Left forelimb (tissue), 1 donor: ENCODE data around the gene PROM2.
A peak's percentile ranks its signal among the peaks of the same experiment; 100 is the strongest.
"Not testable (repeated sequence)": the region's sequence is repeated elsewhere in the genome, so short reads cannot be mapped to it uniquely, and the experiment has no call there.

Source experiments
- DNase-seq: peaks from one replicate; pipeline ENCODE4 v3.0.0-alpha.2; 2018; ENCODE audit warnings: low spot score

PROM2 gene, protein sequence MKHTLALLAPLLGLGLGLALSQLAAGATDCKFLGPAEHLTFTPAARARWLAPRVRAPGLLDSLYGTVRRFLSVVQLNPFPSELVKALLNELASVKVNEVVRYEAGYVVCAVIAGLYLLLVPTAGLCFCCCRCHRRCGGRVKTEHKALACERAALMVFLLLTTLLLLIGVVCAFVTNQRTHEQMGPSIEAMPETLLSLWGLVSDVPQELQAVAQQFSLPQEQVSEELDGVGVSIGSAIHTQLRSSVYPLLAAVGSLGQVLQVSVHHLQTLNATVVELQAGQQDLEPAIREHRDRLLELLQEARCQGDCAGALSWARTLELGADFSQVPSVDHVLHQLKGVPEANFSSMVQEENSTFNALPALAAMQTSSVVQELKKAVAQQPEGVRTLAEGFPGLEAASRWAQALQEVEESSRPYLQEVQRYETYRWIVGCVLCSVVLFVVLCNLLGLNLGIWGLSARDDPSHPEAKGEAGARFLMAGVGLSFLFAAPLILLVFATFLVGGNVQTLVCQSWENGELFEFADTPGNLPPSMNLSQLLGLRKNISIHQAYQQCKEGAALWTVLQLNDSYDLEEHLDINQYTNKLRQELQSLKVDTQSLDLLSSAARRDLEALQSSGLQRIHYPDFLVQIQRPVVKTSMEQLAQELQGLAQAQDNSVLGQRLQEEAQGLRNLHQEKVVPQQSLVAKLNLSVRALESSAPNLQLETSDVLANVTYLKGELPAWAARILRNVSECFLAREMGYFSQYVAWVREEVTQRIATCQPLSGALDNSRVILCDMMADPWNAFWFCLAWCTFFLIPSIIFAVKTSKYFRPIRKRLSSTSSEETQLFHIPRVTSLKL

DNA sequence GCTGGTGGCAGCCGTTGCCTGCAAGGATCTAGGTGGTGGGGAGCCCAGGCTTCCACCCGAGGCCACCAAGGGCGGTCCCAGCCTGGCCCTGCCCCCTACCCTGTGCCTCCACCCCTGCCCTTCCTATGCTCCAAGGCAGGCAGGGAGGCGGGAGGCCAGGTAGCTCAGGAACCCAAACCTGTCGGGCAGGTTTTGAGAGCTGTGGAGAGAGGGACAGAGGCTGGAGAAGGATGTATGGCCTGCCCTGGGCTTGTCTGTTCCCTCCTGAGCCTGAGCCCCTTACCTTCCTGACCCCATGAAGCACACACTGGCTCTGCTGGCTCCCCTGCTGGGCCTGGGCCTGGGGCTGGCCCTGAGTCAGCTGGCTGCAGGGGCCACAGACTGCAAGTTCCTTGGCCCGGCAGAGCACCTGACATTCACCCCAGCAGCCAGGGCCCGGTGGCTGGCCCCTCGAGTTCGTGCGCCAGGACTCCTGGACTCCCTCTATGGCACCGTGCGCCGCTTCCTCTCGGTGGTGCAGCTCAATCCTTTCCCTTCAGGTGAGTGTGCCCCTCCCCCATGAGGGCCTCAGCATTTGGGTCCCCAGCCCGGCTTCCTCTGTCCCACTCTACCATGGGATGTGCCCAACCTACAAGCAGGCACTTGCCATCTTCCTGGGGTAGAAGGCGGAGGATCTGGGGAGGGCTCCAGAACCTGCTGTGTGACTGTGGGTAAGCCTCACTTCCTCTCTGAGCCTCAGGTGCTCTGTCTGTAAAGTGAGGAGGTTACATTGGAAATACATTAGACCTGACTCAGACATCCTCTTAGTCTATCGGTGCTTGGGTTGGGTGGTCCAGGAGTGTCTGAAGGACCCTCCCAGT lies at the start of gene PROM2:
PROM2 (plus strand) TSS at position 159 of the 860 bp plus-strand sequence; CDS start at position 296, 137 bp downstream.
- no peak for DNase-seq

DNA sequence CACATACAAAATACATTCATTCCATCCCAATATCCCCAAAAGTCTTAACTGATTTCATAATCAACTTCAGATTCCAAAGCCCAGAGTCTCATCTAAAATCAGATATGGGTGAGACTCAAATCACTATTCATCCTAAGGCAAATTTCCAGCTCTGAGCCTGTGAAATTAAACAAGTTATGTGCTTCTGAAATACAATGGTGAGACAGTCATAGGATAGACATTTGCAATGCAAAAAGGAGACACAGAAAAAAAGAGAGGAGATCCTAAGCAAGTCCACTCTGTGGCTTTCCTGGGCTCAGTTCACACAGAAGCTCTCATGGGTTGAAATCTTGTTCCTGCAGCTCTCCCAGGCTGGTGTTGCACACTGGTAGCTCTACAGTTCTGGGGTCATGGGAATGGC lies 48.6 kb upstream of the PROM2 start:
- no peak for DNase-seq

DNA sequence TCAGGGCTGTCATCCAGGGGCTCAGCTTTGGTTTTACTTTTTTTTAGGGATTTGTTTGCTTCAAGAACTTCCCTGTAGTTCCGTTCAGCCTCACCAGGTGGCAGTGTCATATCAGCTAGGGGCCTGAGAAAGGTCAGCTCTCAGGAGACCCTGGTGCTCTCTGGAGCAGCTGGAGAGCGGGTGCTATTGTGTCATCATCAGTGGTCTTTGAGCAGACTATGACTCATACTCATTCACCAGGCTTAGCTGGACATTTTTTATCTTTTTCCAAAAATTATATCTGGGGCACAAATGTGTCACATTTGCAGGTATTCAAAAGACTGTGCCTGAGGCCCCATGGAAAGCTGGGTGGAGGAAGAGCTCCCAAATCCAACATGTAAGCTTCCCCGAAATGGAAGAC lies 42.5 kb upstream of the PROM2 start:
- peak; percentile 63 for DNase-seq

DNA sequence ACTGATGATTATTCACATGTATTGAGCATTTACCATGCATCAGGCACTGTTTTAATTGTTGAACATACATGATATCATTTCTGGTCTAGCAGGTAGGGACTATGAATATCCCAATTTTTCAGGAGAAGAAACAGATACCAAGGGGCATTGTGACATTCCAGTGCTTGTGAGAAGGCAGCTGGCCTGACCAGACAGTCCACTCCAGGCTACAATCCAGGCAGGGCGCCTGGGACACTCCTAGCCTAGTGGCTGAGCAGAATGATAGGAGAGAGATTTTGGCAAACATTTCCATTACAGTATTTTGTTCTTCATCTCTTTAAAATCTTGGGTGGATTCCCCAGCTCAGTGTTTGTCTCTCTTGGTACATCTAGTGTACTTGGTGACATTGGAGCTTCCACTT lies 42.0 kb upstream of the PROM2 start:
- DNase-seq, result no peak

DNA sequence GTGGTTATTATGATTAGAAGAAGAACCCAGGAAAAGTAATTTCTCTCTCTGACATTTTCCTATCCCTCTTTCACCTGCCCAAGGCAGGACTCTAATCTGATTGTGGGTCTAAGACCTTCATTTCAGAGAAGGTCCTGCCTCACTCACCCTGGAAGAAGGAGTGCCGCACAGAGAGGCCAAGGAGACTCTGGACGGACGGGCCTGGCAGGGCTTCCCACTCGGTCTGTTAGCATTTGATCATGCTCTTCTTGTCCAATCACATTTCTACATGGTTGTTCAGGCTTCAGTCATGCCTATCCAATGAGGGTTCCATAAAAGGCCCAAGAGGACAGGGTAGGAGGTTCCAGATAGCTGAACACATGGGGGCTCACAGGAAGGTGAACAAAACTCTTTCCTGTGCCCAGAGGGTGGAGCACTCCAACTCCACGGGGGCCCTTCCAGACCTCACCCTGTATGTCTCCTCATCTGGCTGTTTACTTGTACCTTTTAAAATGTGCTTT lies 39.9 kb upstream of the PROM2 start:
- DNase-seq, result no peak

DNA sequence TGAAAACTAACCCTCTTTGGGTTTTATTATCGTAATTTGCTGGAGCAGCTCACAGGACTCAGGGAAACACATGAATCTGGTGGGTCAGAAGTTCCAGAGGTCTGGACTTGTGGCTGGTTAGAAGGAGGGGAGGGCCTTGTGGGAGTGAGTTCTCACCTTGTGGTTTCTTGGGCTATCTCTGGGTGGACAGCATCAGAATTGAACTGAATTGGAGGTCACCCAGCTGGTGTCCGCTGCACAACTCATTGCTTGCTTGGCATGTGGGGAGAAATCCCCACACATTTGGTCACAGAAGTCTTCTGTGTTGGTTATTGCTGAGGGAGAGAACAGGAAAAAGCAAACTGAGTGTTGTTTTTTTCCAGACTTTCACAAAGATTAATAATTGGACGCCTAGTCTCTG lies 39.4 kb upstream of the PROM2 start:
- no peak for DNase-seq

DNA sequence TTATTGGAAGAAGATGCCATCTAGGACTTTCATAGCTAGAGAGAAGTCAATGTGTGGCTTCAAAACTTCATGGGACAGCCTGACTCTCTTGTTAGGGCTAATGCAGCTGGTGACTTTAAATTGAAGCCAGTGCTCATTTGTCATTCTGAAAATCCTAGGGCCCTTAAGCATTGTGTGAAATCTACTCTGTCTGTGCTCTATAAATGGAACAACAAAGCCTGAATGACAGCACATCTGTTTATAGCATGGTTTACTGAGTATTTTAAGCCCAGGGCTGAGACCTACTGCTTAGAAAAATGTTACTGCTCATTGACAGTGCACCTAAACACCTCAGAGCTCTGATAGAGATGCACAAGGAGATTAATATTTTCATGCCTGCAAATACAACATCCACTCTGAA lies 36.1 kb upstream of the PROM2 start:
- no peak for DNase-seq

DNA sequence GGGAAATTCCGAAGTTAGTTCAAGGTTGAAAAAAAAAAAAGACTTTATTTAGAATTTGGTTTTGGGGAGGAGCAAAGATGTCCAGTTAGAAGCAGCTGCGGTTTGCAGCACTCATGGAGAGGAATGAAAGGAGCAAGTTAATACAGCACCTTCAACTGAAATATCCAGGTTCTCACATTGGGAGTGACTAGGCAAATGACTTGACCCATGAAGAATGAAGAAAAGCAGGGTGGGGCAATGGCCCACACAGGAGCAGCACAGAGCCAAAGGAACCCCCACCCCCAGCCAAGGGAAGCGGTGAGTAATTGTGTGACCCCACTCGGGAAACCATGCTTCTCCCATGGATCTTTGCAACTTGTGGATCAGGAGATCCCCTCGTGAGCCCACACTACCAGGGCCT lies 34.2 kb upstream of the PROM2 start:
- DNase-seq, result no peak

DNA sequence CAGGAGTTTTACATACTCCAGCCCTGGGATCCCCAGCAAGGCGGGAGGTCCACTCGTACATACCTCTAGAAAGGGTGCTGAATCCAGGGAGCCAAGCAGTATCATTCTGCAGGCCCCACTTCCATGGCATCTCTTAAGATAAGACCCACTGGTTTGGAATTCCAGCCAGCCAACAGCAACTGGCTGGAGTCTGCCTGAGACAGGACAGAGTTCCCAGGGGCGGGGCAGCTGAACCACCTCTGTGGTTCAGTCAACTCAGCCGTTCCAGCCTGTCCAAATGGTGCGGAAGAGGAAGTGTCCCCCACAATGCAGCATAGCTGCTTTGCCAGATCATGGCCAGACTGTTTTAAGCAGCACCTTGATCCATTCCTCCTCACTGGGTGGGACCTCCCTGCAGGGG lies 33.7 kb upstream of the PROM2 start:
- DNase-seq, result no peak

DNA sequence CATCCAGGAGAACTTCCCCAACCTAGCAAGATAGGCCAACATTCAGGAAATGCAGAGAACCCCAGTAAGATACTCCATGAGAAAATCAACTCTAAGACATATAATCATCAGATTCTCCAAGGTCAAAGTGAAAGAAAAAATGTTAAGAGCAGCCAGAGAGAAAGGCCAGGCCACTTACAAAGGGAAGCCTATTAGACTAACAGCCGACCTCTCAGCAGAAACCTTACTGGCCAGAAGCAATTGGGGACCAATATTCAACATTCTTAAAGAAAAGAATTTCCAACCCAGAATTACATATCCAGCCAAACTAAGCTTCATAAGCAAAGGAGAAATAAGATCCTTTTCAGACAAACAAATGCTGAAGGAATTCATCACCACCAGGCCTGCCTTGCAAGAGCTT lies 32.2 kb upstream of the PROM2 start:
- DNase-seq, result not testable (repeated sequence)

DNA sequence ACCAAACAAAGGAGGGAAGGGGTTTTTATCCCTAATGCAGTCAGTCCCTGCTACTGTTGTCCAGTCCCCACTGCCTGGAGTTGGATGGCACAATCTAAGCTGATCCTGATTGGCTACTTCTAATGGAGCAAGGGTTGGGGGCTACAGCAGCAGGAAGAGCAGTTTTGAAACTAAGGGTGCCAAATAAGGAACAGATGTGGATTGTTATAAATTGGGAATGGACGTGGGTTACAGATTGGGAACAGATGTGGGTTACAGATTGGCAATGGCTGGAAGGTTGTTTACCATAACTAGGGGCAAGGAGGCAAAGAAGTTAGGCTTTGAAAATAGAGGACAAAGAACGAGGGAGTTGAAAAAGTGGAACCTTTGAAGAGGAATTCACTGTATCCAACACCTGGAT lies 16.0 kb upstream of the PROM2 start:
- DNase-seq, result no peak

DNA sequence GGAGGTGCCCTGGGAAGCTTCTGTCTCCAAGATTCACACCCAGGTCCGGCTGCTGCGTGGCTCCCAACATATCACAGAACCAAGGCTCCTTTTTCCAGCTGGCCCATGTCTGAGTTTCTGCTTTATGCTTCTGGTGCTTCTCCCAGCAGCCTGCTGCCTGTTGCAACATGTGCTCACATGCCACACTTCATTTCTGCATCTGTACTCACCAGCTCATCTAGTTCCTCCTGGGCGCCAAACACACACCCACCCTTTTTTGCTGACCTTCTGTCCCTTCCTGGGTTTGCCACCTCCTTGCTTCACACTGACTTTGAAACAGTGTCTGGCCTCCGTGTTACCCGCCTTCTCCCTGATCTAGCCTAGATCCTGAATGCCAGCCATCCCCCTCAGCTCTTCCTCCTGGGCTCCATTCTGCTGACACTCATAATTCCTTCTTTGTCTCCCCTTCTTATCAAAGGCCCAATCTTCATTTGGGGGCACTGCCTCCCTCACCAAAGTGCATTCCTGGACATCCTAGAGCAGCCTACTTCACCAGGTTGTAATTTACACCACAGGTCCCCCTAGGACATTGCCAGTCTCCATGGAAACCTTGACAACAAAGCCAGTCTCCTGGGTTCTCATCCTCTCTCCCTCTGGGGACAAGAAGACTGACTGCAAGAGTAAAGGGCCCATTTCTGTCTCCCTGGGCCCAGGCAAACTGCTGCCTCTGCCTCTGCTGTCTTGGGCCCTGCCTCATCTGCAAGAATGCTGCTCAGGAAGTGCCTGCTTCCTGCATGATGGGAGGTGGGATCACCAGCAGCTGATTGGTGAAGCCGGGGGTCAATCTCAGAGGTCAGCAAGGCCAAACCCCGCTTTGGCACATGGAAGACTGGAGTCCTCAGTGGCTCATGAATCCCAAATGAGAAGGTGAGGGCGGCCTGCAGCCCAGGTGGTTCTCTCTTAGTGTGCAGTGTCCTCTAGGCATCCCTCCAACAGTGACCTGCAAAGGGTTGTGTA lies 13.9 kb upstream of the PROM2 start:
- no peak for DNase-seq

DNA sequence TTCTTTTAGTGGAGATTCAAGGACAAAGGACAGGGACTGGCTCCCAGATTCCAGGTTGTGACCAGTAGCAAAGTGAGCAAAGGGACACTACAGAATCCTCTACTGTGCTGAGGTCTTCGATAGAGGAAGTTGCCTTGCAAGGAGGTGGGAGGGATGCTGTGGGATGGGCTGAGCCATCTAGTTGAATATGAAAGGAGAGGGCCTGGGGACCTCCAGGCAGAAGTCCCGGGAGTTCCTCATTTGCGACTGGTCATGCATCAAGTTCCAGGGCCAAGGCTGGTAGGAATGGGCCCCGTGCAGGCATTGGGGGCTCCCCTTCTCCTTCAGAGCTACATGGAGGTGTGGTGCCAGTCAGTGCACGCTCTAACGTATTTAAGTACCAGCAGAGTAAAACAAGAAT lies 12.6 kb upstream of the PROM2 start:
- no peak for DNase-seq

DNA sequence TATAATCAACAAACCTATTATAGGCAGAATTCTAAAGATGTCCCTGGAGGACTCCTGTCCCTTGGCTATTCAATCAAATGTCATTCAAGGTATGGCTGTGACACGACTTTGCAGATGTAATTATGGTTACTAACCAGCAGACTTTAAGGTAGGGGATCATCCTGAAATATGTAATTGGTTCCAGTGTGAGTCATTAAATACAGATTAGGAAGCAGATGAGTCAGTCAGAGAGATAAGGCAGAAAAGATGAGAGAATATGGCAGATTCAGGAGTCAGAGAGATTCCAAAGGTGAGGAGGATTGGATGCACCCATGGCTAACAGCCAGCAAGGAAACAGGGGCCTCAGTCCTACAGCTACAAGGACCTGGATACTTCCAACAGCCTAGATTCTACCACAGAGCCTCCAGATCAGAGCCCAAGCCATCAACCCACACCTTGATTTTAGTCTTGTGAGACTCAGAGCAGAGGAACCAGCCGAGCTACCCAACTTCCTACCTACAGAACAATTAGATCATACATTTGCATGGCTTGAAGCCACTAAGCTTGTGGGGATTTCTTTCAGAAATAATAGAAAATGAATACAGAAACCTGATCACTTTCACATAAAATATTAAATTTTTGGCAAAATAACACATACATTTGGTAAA lies 11.2 kb upstream of the PROM2 start:
- no peak for DNase-seq

DNA sequence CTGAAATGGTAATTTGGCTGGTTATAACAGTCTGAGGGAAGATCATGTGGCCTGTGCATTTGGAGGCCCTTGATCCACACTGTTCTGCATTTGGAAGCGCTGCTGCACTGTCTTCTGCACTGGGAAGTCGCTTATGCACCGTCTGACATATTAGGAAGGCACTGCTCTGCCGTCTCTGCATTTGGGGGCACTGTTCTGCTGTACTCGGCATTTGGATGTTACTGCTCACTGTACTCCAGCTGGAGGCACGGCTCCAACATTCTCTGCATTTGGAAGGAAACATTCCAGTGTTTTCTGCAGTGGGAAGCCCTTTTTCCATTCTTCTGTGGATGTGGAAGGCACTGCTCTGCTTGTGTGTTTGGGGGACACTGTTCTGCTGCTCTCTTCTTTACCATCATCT lies 9.6 kb upstream of the PROM2 start:
- peak; percentile 60 for DNase-seq

DNA sequence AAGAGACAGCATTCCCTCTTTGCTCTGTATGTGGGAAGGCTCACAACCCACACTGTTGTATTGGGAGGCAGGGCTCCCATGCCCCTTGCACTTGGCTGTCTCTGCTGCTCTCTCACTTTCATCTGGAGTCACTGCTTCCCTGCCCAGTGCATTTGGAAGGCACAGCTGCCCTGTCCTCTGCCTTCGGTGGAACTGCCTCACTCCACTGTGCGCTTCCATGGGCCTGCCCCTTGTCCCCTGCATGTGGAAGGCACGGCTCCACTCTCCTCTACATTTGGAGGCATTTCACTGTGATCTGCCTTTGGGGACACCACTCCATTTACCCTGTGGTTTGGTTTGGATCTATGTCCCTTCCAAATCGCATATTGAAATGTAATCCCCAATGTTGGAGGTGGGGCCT lies 9.1 kb upstream of the PROM2 start:
- DNase-seq, result no peak

DNA sequence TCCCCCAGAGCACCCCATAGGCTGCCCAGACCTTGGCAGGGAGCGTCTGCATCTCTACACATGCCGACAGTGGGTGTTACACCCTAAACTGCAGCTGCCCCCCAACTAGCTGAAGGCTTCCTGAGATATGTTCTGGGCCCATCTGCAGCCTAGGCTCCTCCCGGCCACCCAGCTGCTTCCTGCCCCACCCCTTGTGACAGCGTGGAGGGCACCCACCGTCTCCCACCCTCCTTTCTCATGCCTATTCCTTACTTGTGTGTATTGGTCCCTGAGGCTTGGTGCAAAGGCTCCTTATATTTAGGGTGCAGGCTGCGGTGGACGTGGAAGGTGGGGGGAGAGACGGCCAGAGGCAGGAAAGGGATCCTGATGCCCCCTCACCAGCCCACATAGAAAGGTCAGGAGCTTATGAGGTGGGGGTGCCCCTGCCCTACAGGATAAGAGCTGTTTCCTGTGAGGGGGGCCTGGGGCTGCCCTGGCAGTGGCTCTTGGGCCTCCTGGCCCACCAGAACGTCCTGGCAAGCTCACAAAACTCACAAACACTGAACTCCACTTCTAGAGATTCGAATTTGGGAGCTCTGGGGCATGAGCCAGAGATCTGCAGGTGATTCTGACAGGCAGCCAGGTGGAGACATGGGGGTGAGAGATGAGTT lies 7.3 kb upstream of the PROM2 start:
- DNase-seq, result no peak

DNA sequence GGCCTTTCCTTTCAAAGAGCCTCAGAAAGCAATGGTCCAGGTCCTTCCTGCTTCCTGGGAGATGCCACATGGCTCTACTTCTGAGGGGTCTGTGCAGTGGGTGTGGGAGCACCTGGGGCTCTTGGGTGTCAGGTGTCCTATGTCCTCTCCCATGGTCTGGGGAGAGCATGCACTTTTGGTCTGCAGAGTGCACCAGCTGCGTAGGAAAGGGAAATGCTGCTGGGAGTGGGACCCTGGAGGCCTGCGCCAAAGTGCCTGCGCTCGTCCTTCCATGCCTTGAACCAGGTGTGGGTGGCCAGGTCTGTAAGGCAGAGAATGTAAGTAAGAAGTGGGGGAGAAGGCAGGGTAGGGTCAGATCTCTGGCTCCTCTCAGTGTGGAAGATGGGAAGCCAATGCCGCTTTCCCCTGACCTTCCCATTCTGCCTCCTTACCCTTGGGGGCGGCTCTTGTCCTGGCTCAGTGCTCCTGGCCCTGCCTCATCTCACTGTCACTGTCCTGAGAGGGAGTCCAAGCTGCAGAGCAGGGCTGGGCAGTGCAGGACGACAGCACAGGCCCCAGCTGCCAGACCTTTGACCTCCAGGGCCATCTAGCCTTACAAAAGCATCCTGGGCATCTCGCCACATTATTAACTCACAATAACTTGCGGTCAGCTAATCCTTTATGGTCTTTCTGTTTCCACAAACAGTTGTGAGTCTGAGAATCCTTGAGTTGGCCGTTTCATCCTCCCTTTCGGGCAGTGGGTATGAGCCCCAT lies 6.6 kb upstream of the PROM2 start:
- no peak for DNase-seq
